IMR-90 (cell line): Measurements from ENCODE around the gene PLIN4. TPM values are rescaled to one million over a fixed set of nuclear protein-coding genes. Genes with fewer than 3 reads are reported as not detected.

Source experiments
- ATAC-seq: fragments of 200-7000 bp; cut with Tn5 transposase; 2 replicates; pipeline ENCODE4 v1.9.1; 2020; ENCODE audit warnings: low read depth, mild to moderate bottlenecking, moderate library complexity
- BruUV-seq: library from RNA; stranded (reverse); fragments of 400-500 nt; replicated peaks from 2 replicates; lab custom pipeline; 2021; lab: Mats Ljungman, UMichigan
- CTCF ChIA-PET: fragments of 300-600 bp; formaldehyde crosslinking; extraction: SDS; loops from one replicate; lab custom pipeline; 2021; ENCODE audit warnings: antibody characterized with exemption; lab: Yijun Ruan, JAX
- POLR2A ChIA-PET: fragments of 300-600 bp; sonication (Branson Sonifier 250); formaldehyde crosslinking; loops from one replicate; lab custom pipeline; 2022; ENCODE audit warnings: antibody characterized with exemption; ENCODE audit not compliant: unreplicated experiment; lab: Charles Lee
- DNase-seq: peaks from one replicate; pipeline ENCODE4 v3.0.0; 2013
- H2AFZ ChIP-seq: replicated peaks from 2 replicates; pipeline ENCODE3; 2013; ENCODE audit warnings: low read length, mild to moderate bottlenecking; ENCODE audit not compliant: poor library complexity
- H2AK5ac ChIP-seq: 2 replicates; pipeline ENCODE4 v1.6.1; 2013; ENCODE audit warnings: low read depth, low read length, inconsistent platforms
- H2AK9ac ChIP-seq: replicated peaks from 2 replicates; pipeline ENCODE3; 2013; ENCODE audit warnings: mild to moderate bottlenecking, low read depth, low read length, moderate library complexity; ENCODE audit not compliant: poor library complexity
- H2BK120ac ChIP-seq: 2 replicates; pipeline ENCODE4 v1.6.1; 2013; ENCODE audit warnings: low read depth, low read length, inconsistent platforms
- H2BK15ac ChIP-seq: 3 replicates; pipeline ENCODE4 v1.6.1; 2013; ENCODE audit warnings: low read depth, low read length, inconsistent platforms
- H2BK20ac ChIP-seq: 2 replicates; pipeline ENCODE4 v1.6.1; 2013; ENCODE audit warnings: low read depth, mild to moderate bottlenecking, inconsistent platforms, low read length, moderate library complexity
- H2BK5ac ChIP-seq: 2 replicates; pipeline ENCODE4 v1.6.1; 2013; ENCODE audit warnings: mild to moderate bottlenecking, low read depth, low read length, inconsistent platforms; ENCODE audit not compliant: poor library complexity, severe bottlenecking
- H3K14ac ChIP-seq: replicated peaks from 2 replicates; pipeline ENCODE4 v1.6.1; 2013; ENCODE audit warnings: low read depth, low read length, inconsistent platforms
- H3K18ac ChIP-seq: 2 replicates; pipeline ENCODE4 v1.6.1; 2013; ENCODE audit warnings: low read depth, low read length, control low read depth
- H3K23ac ChIP-seq: 2 replicates; pipeline ENCODE4 v1.6.1; 2013; ENCODE audit warnings: low read depth, low read length, inconsistent platforms
- H3K27ac ChIP-seq: 2 replicates; pipeline ENCODE4 v1.5.1; 2013; ENCODE audit warnings: mild to moderate bottlenecking, control low read depth, low read length; ENCODE audit not compliant: insufficient read depth
- H3K27me3 ChIP-seq: 2 replicates; pipeline ENCODE4 v1.6.1; 2013; ENCODE audit warnings: low read length; ENCODE audit not compliant: control insufficient read depth, insufficient read depth
- H3K36me3 ChIP-seq: 2 replicates; pipeline ENCODE4 v1.6.1; 2013; ENCODE audit warnings: low read length, mixed read lengths; ENCODE audit not compliant: control insufficient read depth, insufficient read depth
- H3K4ac ChIP-seq: 2 replicates; pipeline ENCODE4 v1.6.1; 2013; ENCODE audit warnings: low read depth, low read length, inconsistent platforms
- H3K4me1 ChIP-seq: 2 replicates; pipeline ENCODE4 v1.6.1; 2013; ENCODE audit warnings: low read length, mixed read lengths; ENCODE audit not compliant: control insufficient read depth, insufficient read depth
- H3K4me2 ChIP-seq: 2 replicates; pipeline ENCODE4 v1.6.1; 2013; ENCODE audit warnings: low read depth, mild to moderate bottlenecking, control low read depth, low read length, moderate library complexity
- H3K4me3 ChIP-seq: 2 replicates; pipeline ENCODE4 v1.5.1; 2013; ENCODE audit warnings: low read depth, mild to moderate bottlenecking, control low read depth, low read length, moderate library complexity; ENCODE audit not compliant: insufficient read depth
- H3K56ac ChIP-seq: 2 replicates; pipeline ENCODE4 v1.6.1; 2013; ENCODE audit warnings: low read length, inconsistent platforms; ENCODE audit not compliant: insufficient read depth; ENCODE audit errors: extremely low read depth
- H3K79me1 ChIP-seq, 2 experiments: 2 replicates each; pipeline ENCODE4 v1.6.1; 2013; ENCODE audit warnings: low read length in 2 of 2, inconsistent platforms in 1 of 2, low read depth in 1 of 2
- H3K9ac ChIP-seq: 2 replicates; pipeline ENCODE4 v1.6.1; 2013; ENCODE audit warnings: low read depth, low read length, control low read depth
- H3K9me1 ChIP-seq: 2 replicates; pipeline ENCODE4 v1.6.1; 2013; ENCODE audit warnings: low read length, inconsistent platforms; ENCODE audit not compliant: insufficient read depth
- H3K9me3 ChIP-seq: 2 replicates; pipeline ENCODE4 v1.6.1; 2013; ENCODE audit warnings: low read length; ENCODE audit not compliant: control insufficient read depth, insufficient read depth
- H4K20me1 ChIP-seq: 2 replicates; pipeline ENCODE4 v1.6.1; 2013; ENCODE audit warnings: low read length, inconsistent platforms; ENCODE audit not compliant: insufficient read depth
- H4K5ac ChIP-seq: 2 replicates; pipeline ENCODE4 v1.6.1; 2013; ENCODE audit warnings: mild to moderate bottlenecking, low read depth, low read length, control low read depth
- H4K8ac ChIP-seq, 2 experiments: 2 replicates each; pipeline ENCODE4 v1.6.1; 2013; ENCODE audit warnings: low read depth in 2 of 2, low read length in 2 of 2, control low read depth in 1 of 2, inconsistent platforms in 1 of 2
- H4K91ac ChIP-seq: 2 replicates; pipeline ENCODE4 v1.6.1; 2013; ENCODE audit warnings: low read depth, low read length, inconsistent platforms; ENCODE audit not compliant: insufficient read depth
- CEBPB ChIP-seq: IDR thresholded peaks from 2 replicates; pipeline ENCODE4 v1.6.1; 2012; ENCODE audit warnings: low read depth, low read length, improper control_type of control experiment
- ELK1 ChIP-seq: fragments of 150-350 bp; IDR thresholded peaks from 2 replicates; pipeline ENCODE4 v1.6.1; 2016; ENCODE audit warnings: low read depth, mild to moderate bottlenecking, low read length, moderate library complexity, borderline replicate concordance
- FOS ChIP-seq: fragments of 150-350 bp; IDR thresholded peaks from 2 replicates; pipeline ENCODE4 v1.6.1; 2016; ENCODE audit warnings: low read depth, low read length
- MAZ ChIP-seq: IDR thresholded peaks from 2 replicates; pipeline ENCODE4 v1.6.1; 2012; ENCODE audit warnings: low read depth, mild to moderate bottlenecking, low read length, improper control_type of control experiment, moderate library complexity, borderline replicate concordance
- MXI1 ChIP-seq: IDR thresholded peaks from 2 replicates; pipeline ENCODE4 v1.6.1; 2012; ENCODE audit warnings: low read depth, mild to moderate bottlenecking, low read length, moderate library complexity, borderline replicate concordance
- NFE2L2 ChIP-seq: fragments of 150-350 bp; IDR thresholded peaks from 2 replicates; pipeline ENCODE4 v1.6.1; 2016; ENCODE audit warnings: low read depth, mild to moderate bottlenecking, low read length
- RAD21 ChIP-seq: IDR thresholded peaks from 2 replicates; pipeline ENCODE4 v1.6.1; 2012; ENCODE audit warnings: low read length, improper control_type of control experiment
- RFX5 ChIP-seq: IDR thresholded peaks from 2 replicates; pipeline ENCODE4 v1.8.0; 2012; ENCODE audit warnings: low read depth, mild to moderate bottlenecking, low read length, moderate library complexity
- USF2 ChIP-seq: fragments of 150-350 bp; IDR thresholded peaks from 2 replicates; pipeline ENCODE4 v1.6.1; 2017; ENCODE audit warnings: mild to moderate bottlenecking, antibody characterized with exemption, low read length, low read depth
- WGBS, 2 experiments: methylation state at CpG; one replicate each; pipeline versions ENCODE4 v1.1.5 to v1.1.7; 2013; ENCODE audit warnings: missing lambda C conversion rate in 2 of 2; ENCODE audit not compliant: insufficient read length in 1 of 2; ENCODE audit errors: extremely low coverage in 2 of 2; 5-methylcytosine and 5-hydroxymethylcytosine counted together
- dilution Hi-C: fragments of 300-500 bp; cut with HindIII; formaldehyde crosslinking; loops from one replicate; pipeline ENCODE4 v1.14.3; 2018; ENCODE audit warnings: low sequenced_read_pairs; ENCODE audit not compliant: unreplicated experiment
- in situ Hi-C: fragments of 300-500 bp; cut with MboI; formaldehyde crosslinking; loops from 3 replicates; pipeline ENCODE4 v1.14.3; 2019; ENCODE audit warnings: low sequenced_read_pairs, inconsistent platforms, mixed read lengths
- intact Hi-C: fragments of 100-400 bp; cut with micrococcal nuclease; formaldehyde crosslinking; loops from 2 replicates; pipeline ENCODE4 v1.10.0; 2022
- polyA plus RNA-seq, 3 experiments: library from polyadenylated mRNA; depleted of rRNA; stranded (reverse); fragments of >200 nt; gene quantifications; 2 replicates each; pipeline ENCODE4 v1.2.3, GENCODE V29; 2012; ENCODE audit warnings: low replicate concordance in 1 of 3
- total RNA-seq: library from RNA; depleted of rRNA; stranded (reverse); fragments of >200 nt; gene quantifications from 2 replicates; pipeline ENCODE4 v1.2.3, GENCODE V29; 2012

Gene PLIN4
- total and polyA plus RNA-seq, 2 of the 4 experiments (the other 2 are of a cell fraction), result under 0.01 to 0.09 TPM

GRCh38 chr19:4508698-4509097 is 9.6 kb downstream of the PLIN4 start:
- no peak overlapping the region for H2AK5ac ChIP-seq
- TF ChIP-seq USF2 (no peak), RFX5 (no peak), MXI1 (no peak), CEBPB (no peak), FOS (no peak), RAD21 (no peak), ELK1 (no peak), MAZ (no peak), NFE2L2 (no peak)
- H3K9me1 ChIP-seq, result peaks cover 8% of the 10 kb centered on the region; the same call in 1 of the 2 replicates
- H3K4me1 ChIP-seq, result peaks cover 4% of the 10 kb centered on the region
- no peak overlapping the region for H3K27ac ChIP-seq
- no peak for DNase-seq
- H2BK20ac ChIP-seq, result no peak overlapping the region
- H2BK120ac ChIP-seq, result no peak overlapping the region
- in situ Hi-C loops (no loop called here), dilution Hi-C loops (no loop called here), intact Hi-C loops (no loop called here)
- H2AK9ac ChIP-seq, result no peak overlapping the region
- H3K18ac ChIP-seq, result no peak overlapping the region
- no TSS peak for BruUV-seq
- H3K36me3 ChIP-seq, result peaks cover 17% of the 10 kb centered on the region; the same call in 1 of the 2 replicates
- H3K9me3 ChIP-seq, result no peaks in the 10 kb centered on the region
- H2BK5ac ChIP-seq, result no peak overlapping the region
- H3K4me2 ChIP-seq, result no peak overlapping the region
- no peak overlapping the region for H3K4me3 ChIP-seq
- H4K8ac ChIP-seq, result no peak overlapping the region
- no peaks in the 10 kb centered on the region for H4K20me1 ChIP-seq
- no peak overlapping the region for H3K4ac ChIP-seq
- H2AFZ ChIP-seq, result no peak overlapping the region
- CTCF ChIA-PET, result no interaction called here
- H3K14ac ChIP-seq, result no peak overlapping the region
- POLR2A ChIA-PET, result no interaction called here
- no peak overlapping the region for H4K5ac ChIP-seq
- 91% methylated on average over 7 of the region's 21 CpGs; no CpG with 5 or more reads in 1 of the 2 experiments for WGBS, 2 experiments
- H2BK15ac ChIP-seq, result no peak overlapping the region
- H4K91ac ChIP-seq, result no peak overlapping the region
- H3K79me1 ChIP-seq, result peaks cover 0 to 8% of the 10 kb centered on the region in 2 experiments; a peak in 1 of 4 replicates
- no peak overlapping the region for H3K9ac ChIP-seq
- H3K27me3 ChIP-seq, result no peaks in the 10 kb centered on the region
- H3K56ac ChIP-seq, result no peak overlapping the region
- H3K23ac ChIP-seq, result no peak overlapping the region
- no peak for ATAC-seq
